Measurements from ENCODE around the gene SHCBP1.

DNA sequence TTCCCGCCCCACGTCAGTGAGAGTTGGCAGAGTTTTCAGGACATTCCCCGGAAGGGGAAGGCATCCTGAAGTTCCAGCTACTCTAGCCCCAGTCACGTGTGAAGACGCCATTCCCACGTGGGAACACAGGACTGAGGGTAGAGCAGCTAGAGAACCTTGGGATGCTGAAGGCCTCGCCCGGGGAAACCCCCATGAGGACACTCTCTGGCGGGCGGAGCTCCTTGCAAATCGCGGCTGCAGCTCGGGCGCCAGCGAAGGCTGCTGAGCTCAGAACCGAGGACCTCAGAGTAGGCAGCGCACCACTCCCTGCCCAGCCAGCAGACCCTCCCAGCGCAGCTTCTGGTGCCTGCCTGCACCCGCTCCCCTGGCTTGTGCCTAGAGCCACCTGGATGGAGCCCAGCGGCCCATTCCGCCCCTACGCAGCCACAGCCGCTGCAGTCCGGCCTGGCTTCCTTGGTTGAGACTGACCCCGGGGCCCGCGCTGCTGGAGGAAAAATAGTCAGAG, 51.9 kb downstream of the SHCBP1 start:
- TF ChIP-seq, protein P1, sequence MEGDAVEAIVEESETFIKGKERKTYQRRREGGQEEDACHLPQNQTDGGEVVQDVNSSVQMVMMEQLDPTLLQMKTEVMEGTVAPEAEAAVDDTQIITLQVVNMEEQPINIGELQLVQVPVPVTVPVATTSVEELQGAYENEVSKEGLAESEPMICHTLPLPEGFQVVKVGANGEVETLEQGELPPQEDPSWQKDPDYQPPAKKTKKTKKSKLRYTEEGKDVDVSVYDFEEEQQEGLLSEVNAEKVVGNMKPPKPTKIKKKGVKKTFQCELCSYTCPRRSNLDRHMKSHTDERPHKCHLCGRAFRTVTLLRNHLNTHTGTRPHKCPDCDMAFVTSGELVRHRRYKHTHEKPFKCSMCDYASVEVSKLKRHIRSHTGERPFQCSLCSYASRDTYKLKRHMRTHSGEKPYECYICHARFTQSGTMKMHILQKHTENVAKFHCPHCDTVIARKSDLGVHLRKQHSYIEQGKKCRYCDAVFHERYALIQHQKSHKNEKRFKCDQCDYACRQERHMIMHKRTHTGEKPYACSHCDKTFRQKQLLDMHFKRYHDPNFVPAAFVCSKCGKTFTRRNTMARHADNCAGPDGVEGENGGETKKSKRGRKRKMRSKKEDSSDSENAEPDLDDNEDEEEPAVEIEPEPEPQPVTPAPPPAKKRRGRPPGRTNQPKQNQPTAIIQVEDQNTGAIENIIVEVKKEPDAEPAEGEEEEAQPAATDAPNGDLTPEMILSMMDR (conservative IDR thresholded peaks at IDR 0.05 in 1 of 2, IDR thresholded peaks at IDR 0.05 in 1 of 2; ENCODE audit: low read depth in 1 of 2, low read length in 2 of 2) = no peak
- no peak for TF ChIP-seq EZH2 (IDR thresholded peaks at IDR 0.05; ENCODE audit: low read length, missing control alignments)
